ENCODE data around the gene SPTBN5.

DNA sequence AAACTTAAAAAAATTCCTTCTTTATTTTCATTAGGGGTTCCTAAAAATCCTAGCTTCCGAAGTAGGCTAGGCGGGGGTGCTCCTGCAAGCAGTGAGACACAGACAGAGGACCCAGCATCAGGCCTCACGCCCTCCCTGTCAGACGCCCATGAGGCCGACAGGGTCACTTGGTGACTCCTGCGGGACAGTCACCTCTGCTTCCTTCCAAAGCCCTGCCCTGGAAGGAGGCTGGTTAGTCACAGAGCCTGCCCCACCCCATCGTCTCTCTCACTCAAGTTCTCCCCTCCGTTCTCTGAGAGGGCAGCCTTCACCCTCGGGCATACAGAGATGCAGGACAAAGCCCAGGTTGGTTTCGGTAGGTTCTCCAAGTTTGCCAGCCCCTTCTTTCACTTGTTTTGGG, 39.9 kb upstream of the SPTBN5 start:
- TF ChIP-seq POLR2AphosphoS5 (IDR thresholded peaks at IDR 0.05; ENCODE audit: borderline replicate concordance, low read depth, low read length) (no peak), EZH2 (IDR thresholded peaks at IDR 0.05) (no peak), FOXP2 (optimal IDR thresholded peaks at IDR 0.05; ENCODE audit: control extremely low read depth, extremely low read length, insufficient read depth) (no peak)
